DND-41 (cell line): ENCODE results near the gene SH3RF3.

ENCODE experiments used
- ATAC-seq: fragments of 200-7000 bp; cut with Tn5 transposase; 3 replicates; pipeline ENCODE4 v1.9.1; 2021; ENCODE audit warnings: low read depth; ENCODE audit not compliant: insufficient read depth
- DNase-seq: peaks from one replicate; pipeline ENCODE4 v3.0.0-alpha.2; 2020
- H2AFZ ChIP-seq: 2 replicates; pipeline ENCODE4 v1.6.0; 2012; ENCODE audit warnings: low read depth, low read length
- H3K27ac ChIP-seq: 2 replicates; pipeline ENCODE4 v1.5.1; 2012; ENCODE audit warnings: low read length, inconsistent platforms
- H3K27me3 ChIP-seq: fragments of 200-600 bp; sonication (generic); 2 replicates; pipeline ENCODE4 v1.6.0; 2012; ENCODE audit warnings: low read length, mild to moderate bottlenecking, inconsistent platforms; ENCODE audit not compliant: insufficient read depth, poor library complexity
- H3K36me3 ChIP-seq: 2 replicates; pipeline ENCODE4 v1.5.1; 2012; ENCODE audit warnings: low read length, inconsistent platforms; ENCODE audit not compliant: insufficient read depth
- H3K4me1 ChIP-seq: 2 replicates; pipeline ENCODE4 v1.5.1; 2012; ENCODE audit warnings: mild to moderate bottlenecking, low read length; ENCODE audit not compliant: insufficient read depth
- H3K4me2 ChIP-seq: 2 replicates; pipeline ENCODE4 v1.6.0; 2012; ENCODE audit warnings: mild to moderate bottlenecking, moderate library complexity, low read length, inconsistent platforms; ENCODE audit not compliant: insufficient read depth
- H3K4me3 ChIP-seq, 2 experiments: fragments of 200-600 bp in 1 of 2; shearing (Covaris generic) in 1 of 2; 2 replicates each; pipeline ENCODE4 v1.5.1; 2012 to 2016; ENCODE audit warnings: inconsistent platforms in 2 of 2, low read length in 2 of 2, mild to moderate bottlenecking in 2 of 2, low read depth in 1 of 2, moderate library complexity in 1 of 2
- H3K79me2 ChIP-seq: 2 replicates; pipeline ENCODE4 v1.6.0; 2012; ENCODE audit warnings: low read length, inconsistent platforms; ENCODE audit not compliant: insufficient read depth
- H3K9ac ChIP-seq: 2 replicates; pipeline ENCODE4 v1.6.0; 2012; ENCODE audit warnings: low read depth, mild to moderate bottlenecking, inconsistent platforms, low read length, moderate library complexity
- H3K9me3 ChIP-seq: 2 replicates; pipeline ENCODE4 v1.5.1; 2012; ENCODE audit warnings: low read length, moderate library complexity, mild to moderate bottlenecking, inconsistent platforms; ENCODE audit not compliant: insufficient read depth, severe bottlenecking
- H4K20me1 ChIP-seq: 2 replicates; pipeline ENCODE4 v1.6.0; 2012; ENCODE audit warnings: low read length; ENCODE audit not compliant: insufficient read depth
- EZH2 ChIP-seq: IDR thresholded peaks from 3 replicates; pipeline ENCODE4 v1.6.1; 2012; ENCODE audit warnings: borderline replicate concordance, low read depth, mild to moderate bottlenecking, moderate library complexity, low read length, inconsistent platforms; ENCODE audit not compliant: severe bottlenecking
- TF ChIP-seq, protein P1 (sequence below): IDR thresholded peaks from 2 replicates; pipeline ENCODE4 v1.5.1; 2012; ENCODE audit warnings: borderline replicate concordance, low read length, moderate library complexity, mild to moderate bottlenecking; ENCODE audit not compliant: poor library complexity, severe bottlenecking; ENCODE audit errors: extremely low read depth

SH3RF3 gene

DNA sequence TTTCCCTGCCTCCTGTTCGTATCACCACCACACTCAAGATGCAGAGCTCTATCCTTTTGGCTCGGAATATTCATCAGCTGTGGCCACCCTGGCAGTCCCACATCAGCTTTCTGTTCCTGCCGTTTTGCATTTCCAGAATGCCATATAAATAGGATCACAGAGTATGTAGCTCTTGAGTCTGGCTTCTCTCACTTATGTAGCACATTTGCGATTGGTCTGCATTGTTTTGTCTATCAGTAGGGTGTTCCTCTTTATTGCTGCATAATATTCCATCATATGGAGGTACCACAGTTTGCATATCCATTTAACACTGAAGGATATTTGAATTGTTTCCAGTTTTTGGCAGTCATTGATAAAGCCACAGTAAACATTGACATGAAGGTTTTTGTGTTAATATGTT lies 104.6 kb downstream of the SH3RF3 start:
- Histone ChIP-seq H3K4me1 (no peaks in the 10 kb centered on the region), H3K4me3 (no peak overlapping the region), H2AFZ (no peak overlapping the region), H3K27ac (no peak overlapping the region), H3K79me2 (no peaks in the 10 kb centered on the region), H3K36me3 (no peaks in the 10 kb centered on the region), H3K9me3 (no peaks in the 10 kb centered on the region), H3K9ac (no peak overlapping the region), H4K20me1 (0 out of 2 replicates have a peak, but pooled peaks cover under 1% of the 10 kb centered on the region), H3K4me2 (no peak overlapping the region), H3K27me3 (peaks cover 11% of the 10 kb centered on the region)
- ATAC-seq (no peak), DNase-seq (no peak)
- TF ChIP-seq, protein P1, sequence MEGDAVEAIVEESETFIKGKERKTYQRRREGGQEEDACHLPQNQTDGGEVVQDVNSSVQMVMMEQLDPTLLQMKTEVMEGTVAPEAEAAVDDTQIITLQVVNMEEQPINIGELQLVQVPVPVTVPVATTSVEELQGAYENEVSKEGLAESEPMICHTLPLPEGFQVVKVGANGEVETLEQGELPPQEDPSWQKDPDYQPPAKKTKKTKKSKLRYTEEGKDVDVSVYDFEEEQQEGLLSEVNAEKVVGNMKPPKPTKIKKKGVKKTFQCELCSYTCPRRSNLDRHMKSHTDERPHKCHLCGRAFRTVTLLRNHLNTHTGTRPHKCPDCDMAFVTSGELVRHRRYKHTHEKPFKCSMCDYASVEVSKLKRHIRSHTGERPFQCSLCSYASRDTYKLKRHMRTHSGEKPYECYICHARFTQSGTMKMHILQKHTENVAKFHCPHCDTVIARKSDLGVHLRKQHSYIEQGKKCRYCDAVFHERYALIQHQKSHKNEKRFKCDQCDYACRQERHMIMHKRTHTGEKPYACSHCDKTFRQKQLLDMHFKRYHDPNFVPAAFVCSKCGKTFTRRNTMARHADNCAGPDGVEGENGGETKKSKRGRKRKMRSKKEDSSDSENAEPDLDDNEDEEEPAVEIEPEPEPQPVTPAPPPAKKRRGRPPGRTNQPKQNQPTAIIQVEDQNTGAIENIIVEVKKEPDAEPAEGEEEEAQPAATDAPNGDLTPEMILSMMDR = no peak
- TF ChIP-seq EZH2 = no peak

DNA sequence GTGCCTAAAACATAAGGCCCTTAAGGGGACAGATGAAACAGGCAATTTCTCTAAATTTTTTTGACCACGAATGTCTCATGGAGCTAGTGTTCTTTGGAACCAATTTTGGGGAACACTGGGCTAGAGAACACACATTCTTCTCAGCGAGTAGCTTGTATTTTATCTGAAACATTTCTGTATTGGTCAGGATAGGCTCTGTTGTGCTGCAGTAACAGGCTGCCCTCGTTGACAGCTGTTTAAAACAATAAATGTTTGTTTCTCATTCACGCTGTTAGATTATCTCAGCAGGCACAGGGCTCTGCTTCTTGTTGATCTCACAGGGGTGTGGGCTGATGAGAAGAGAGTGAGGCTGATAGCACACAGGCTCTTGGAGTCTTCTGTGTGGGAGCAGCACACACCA lies 105.3 kb downstream of the SH3RF3 start:
- Histone ChIP-seq H3K9ac (no peak overlapping the region), H3K27ac (no peak overlapping the region), H3K4me3 (no peak overlapping the region), H3K4me1 (no peaks in the 10 kb centered on the region), H3K9me3 (no peaks in the 10 kb centered on the region), H3K4me2 (no peak overlapping the region), H3K79me2 (no peaks in the 10 kb centered on the region), H3K36me3 (no peaks in the 10 kb centered on the region), H4K20me1 (no peaks in the 10 kb centered on the region), H2AFZ (no peak overlapping the region), H3K27me3 (peaks cover 12% of the 10 kb centered on the region)
- ATAC-seq (no peak), DNase-seq (no peak)
- TF ChIP-seq EZH2 = no peak
- TF ChIP-seq, protein P1 = no peak

DNA sequence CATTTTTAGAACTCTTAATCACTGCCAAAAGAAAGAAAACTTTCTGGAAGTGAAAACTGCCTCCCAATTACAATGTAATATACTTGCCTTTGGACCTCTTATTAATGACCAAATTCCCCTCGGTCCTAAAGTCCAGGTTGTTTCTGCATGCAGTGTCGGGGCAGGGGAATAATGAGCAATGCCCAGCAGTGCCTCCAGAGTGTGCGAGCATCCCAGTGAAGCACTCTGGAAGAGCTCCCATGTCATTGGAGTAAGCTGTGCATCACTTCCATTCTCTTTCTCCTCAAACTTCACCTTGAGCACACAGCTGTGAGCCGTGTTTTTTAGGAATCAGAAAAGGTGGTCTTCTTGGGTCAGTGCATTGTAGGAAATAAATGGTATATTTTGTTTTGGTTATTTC lies 107.1 kb downstream of the SH3RF3 start:
- Histone ChIP-seq H3K9ac (no peak overlapping the region), H3K4me1 (no peaks in the 10 kb centered on the region), H3K4me2 (no peak overlapping the region), H3K4me3 (no peak overlapping the region), H3K79me2 (no peaks in the 10 kb centered on the region), H3K27me3 (peaks cover 20% of the 10 kb centered on the region), H3K36me3 (no peaks in the 10 kb centered on the region), H2AFZ (no peak overlapping the region), H3K9me3 (no peaks in the 10 kb centered on the region), H4K20me1 (peaks cover 6% of the 10 kb centered on the region), H3K27ac (no peak overlapping the region)
- TF ChIP-seq EZH2 = no peak
- TF ChIP-seq, protein P1 = no peak
- ATAC-seq (no peak), DNase-seq (no peak)

DNA sequence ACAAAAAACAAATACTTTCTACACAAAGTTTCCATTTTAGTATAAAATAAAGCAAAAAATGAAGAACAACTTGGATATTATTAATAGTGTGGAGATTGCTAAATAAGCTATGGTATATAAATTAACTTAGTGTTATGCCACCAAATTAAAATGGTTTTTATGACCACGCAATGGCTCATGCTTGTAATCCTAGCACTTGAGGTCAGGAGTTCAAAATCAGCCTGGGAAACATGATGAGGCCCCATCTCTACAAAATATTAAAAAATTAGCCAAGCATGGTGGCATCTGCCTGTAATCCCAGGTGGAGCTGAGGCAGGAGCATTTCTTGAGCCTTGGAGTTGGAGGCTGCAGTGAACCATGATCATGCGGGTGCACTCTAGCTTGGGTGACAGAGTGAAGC lies 108.8 kb downstream of the SH3RF3 start:
- H3K4me2 ChIP-seq = no peak overlapping the region
- H3K9me3 ChIP-seq = no peaks in the 10 kb centered on the region
- H3K27me3 ChIP-seq = peaks cover 19% of the 10 kb centered on the region
- no peaks in the 10 kb centered on the region for H3K4me1 ChIP-seq
- no peak overlapping the region for H3K27ac ChIP-seq
- DNase-seq = no peak
- H3K36me3 ChIP-seq = no peaks in the 10 kb centered on the region
- no peak overlapping the region for H2AFZ ChIP-seq
- TF ChIP-seq EZH2 = no peak
- TF ChIP-seq, protein P1 = no peak
- H3K4me3 ChIP-seq = no peak overlapping the region
- no peak overlapping the region for H3K9ac ChIP-seq
- no peak for ATAC-seq
- no peaks in the 10 kb centered on the region for H3K79me2 ChIP-seq
- peaks cover 6% of the 10 kb centered on the region for H4K20me1 ChIP-seq
